Activated naive CD8-positive, alpha-beta T cell treated with anti-CD3 and anti-CD28 coated beads for 36 hours (primary cell): ENCODE results near the gene HDGFL2. TPM values are rescaled to one million over a fixed set of nuclear protein-coding genes. Genes with fewer than 3 reads are reported as not detected.
A peak's percentile ranks its signal among the peaks of the same experiment; 100 is the strongest.

ENCODE experiments used
- DNase-seq: peaks from one replicate; pipeline ENCODE4 v3.0.0; 2021
- H3K27ac Mint-ChIP-seq: one replicate; pipeline ENCODE4 v1.8.0; 2022; ENCODE audit warnings: mild to moderate bottlenecking, moderate library complexity, mixed read lengths
- H3K27me3 Mint-ChIP-seq: one replicate; pipeline ENCODE4 v1.8.0; 2022; ENCODE audit warnings: mild to moderate bottlenecking, mixed read lengths
- H3K36me3 Mint-ChIP-seq: one replicate; pipeline ENCODE4 v1.8.0; 2021; ENCODE audit warnings: mild to moderate bottlenecking, mixed read lengths
- H3K4me1 Mint-ChIP-seq: one replicate; pipeline ENCODE4 v1.8.0; 2021; ENCODE audit warnings: mixed read lengths
- H3K4me3 Mint-ChIP-seq: one replicate; pipeline ENCODE4 v1.8.0; 2022; ENCODE audit warnings: mild to moderate bottlenecking, moderate library complexity, mixed read lengths
- H3K9me3 Mint-ChIP-seq: one replicate; pipeline ENCODE4 v1.8.0; 2022; ENCODE audit warnings: mixed read lengths
- total RNA-seq, 2 experiments: library from RNA; stranded (reverse); gene quantifications; one replicate each; pipeline ENCODE4 v1.2.3, GENCODE V29; 2021

The HDGFL2 gene
- total RNA-seq, 2 experiments from 2014 or later = 45.5 to 47.0 TPM

DNA sequence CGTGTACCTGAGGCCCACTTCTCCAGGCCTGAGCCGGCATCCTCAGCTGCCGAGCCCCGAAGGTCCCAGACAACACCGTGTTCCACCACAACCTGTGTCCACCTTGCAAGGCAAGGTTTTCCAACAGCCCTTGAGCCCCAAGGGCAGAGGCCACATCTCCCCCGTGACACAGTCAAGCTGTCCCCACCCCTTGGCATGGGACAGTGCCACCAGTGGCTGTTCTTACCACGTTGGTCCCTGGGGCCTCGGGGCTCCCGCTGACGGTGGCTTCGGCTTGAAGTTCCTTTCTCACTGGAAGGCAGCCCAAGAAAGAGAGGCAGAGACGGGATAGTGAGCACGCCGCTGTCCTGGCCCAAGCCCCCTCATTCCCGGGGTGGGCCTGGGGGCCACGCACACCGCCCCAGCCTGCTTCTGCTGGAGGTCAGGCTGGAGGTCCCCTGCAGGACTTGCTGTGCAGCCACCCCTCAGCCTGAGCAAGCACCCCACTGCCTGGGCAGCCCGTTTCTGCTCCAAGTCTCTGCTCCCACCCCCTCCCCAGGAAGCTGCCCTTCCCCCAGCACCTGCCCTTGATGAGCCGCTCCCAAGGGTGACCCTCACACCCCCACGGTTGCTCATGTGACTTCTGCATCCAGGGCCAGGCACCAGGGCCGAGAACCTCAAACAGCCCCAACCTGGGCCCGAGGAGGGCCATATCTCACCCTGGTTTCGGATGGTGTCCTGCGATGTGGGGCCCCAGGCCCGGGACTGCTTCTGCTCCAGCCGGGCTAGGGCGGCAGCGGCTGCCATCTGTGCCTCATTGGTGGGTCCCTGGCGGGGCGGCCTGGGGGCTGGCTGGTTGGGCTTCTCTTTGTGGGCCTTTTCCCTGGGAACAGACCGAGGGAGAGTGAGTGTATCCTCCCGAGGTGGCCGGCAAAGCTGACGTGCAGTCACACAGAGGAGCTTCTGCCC is 18.6 kb upstream of the HDGFL2 start:
- H3K36me3 Mint-ChIP-seq = peaks cover 5% of the 10 kb centered on the region
- H3K27ac Mint-ChIP-seq = no peak overlapping the region
- no peaks in the 10 kb centered on the region for H3K9me3 Mint-ChIP-seq
- peaks cover 15% of the 10 kb centered on the region for H3K4me1 Mint-ChIP-seq
- H3K4me3 Mint-ChIP-seq = no peak overlapping the region
- DNase-seq = no peak
- no peaks in the 10 kb centered on the region for H3K27me3 Mint-ChIP-seq

DNA sequence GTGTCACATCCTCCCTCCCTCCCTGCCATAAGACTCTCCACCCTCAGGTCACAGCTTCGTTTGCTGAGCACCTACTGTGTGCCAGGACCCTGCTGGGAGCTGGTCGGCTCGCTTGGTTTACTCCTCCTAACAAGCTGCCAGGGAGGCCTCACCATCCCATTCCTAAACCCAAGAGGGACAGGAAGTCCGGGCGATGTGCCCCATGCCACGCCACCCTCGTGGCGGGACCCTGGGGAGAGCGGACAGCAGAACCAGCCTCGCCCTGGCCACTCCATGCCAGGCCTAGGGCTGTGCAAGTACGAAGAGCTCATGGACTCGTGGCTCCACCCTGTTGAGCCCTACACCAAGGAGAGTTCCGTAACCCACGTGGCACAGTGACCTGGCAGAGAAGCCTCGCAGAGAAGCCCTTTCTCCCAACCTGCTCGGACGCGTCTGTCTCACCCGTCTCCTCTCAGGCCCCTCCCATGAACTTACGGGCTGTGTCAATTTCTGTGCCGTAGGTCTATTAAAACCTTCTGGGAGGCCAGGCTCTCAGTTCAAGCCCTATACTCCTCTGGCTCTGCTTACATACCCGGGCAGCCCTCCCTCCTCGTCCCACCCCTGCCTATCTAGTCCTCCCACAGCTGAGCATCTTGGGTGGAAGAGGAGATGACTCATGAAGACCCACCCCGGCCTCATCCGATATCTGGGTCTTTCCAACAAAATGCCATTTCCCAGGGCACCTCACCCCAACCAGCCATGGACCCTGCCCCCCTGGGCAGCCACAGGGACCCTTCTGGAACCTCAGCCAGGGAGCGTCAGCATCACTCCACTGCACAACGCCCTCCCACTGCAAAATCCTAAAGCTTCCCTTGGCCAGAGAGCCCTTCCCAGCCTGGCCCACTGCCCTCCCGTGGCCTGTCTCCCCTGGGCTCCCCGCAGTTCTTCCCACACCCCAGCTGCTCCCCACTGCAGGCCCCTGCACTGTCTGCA is 17.1 kb upstream of the HDGFL2 start:
- no peaks in the 10 kb centered on the region for H3K9me3 Mint-ChIP-seq
- H3K27ac Mint-ChIP-seq = no peak overlapping the region
- H3K4me3 Mint-ChIP-seq = no peak overlapping the region
- H3K36me3 Mint-ChIP-seq = no peaks in the 10 kb centered on the region
- DNase-seq = no peak
- no peaks in the 10 kb centered on the region for H3K27me3 Mint-ChIP-seq
- peaks cover 13% of the 10 kb centered on the region for H3K4me1 Mint-ChIP-seq

DNA sequence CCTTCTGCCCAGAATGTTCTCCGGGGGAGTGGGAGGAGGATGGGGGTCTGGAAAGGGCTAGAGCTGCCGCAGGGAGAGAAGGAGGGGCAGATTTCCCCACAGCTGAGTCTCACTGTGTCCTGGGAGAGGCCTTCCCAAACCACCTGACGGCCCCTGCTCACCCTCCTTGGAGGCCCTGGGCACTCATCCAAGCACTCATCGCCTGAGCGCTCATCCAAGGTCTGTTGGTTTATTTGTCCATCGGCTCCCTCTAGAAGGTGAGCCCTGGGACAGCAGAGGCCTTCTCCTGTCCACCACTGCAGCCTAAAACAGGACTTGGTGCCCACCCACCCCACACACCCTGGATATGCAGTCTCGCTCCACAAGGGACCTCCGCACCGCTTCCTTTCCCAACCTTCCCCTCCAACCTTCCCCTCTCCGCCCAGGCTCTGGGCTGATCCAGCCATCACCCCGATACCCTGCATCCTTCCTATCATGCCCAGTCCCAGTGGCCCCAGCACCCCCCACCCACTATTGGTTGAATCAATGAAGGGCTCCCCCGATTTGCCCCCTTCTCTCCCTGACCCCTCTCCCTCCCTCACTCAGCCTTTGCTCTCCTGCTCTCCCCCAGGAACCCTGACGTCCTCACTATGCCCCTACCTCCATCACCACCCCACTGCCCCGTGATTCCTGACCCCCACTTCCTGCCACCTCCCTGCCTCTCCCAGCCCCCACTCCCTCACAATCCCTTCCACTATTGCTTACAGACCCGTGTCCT is 16.2 kb upstream of the HDGFL2 start:
- Mint-ChIP-seq H3K36me3 (no peaks in the 10 kb centered on the region), H3K4me3 (peak overlapping the region; percentile 86), H3K9me3 (no peaks in the 10 kb centered on the region), H3K27ac (peak overlapping the region; percentile 84), H3K27me3 (no peaks in the 10 kb centered on the region), H3K4me1 (peaks cover 13% of the 10 kb centered on the region)
- DNase-seq = no peak

DNA sequence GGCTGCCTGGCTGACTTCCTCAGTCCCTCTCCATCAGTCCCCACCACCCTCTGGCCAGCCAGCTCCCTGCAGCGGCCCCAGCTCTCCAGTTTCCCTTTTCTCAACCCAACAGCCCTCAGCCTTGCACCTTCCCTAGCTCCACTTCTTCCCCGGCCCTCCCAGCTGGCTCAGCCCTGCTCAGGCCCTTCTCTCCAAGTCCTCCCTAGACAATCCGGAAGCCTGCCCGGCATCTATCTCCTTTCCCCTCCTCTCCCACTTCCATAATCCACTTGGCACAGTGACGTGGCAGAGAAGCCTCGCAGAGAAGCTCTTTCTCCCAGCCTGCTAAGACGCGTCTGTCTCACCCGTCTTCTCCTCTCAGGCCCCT is 15.6 kb upstream of the HDGFL2 start:
- Mint-ChIP-seq H3K27me3 (no peaks in the 10 kb centered on the region), H3K27ac (peak overlapping the region; percentile 84), H3K4me3 (peak overlapping the region; percentile 86), H3K9me3 (no peaks in the 10 kb centered on the region), H3K4me1 (peaks cover 13% of the 10 kb centered on the region), H3K36me3 (no peaks in the 10 kb centered on the region)
- DNase-seq = no peak

DNA sequence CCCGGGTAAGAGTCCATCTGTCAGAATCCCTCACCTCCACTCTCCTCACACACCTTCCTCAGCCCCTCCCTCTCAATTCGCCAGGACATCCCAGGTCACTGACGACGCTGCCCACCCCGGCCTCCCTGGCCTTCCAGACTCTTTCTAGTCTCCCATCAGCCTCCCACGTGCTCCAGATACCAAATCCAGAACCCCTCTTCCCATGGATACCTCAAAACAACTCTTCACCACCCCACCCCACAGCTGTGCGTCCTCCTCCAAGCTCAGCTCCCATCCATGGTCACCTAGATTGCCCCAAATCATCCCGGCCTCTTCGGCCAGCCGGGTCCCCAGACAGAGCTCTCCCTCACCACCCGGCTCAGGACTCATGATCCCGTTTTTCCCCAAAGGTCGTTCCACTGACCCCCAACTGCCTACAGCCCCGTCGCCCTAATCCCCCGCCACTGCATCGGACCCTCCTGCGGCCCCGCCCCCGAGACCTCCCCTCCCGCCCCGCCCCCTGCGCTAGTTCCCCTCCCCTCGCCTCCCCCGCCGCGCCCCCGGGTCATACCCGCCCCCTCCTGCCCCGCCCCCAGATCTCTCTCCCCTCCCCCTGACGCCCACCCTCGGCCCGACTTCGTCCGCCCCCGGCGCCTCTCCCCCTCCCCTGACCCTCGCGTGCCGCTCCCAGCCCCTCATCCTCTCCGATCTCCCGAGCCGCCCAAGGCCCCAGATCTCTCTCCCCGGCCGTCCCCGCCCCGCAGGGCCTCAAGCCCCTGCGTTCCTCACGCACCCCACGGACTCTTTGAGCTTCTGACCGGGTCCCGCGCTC is 15.0 kb upstream of the HDGFL2 start:
- H3K4me1 Mint-ChIP-seq = peaks cover 13% of the 10 kb centered on the region
- no peaks in the 10 kb centered on the region for H3K27me3 Mint-ChIP-seq
- peak overlapping the region; percentile 84 for H3K27ac Mint-ChIP-seq
- H3K36me3 Mint-ChIP-seq = no peaks in the 10 kb centered on the region
- H3K9me3 Mint-ChIP-seq = no peaks in the 10 kb centered on the region
- peak; percentile 36 for DNase-seq
- peak overlapping the region; percentile 86 for H3K4me3 Mint-ChIP-seq

DNA sequence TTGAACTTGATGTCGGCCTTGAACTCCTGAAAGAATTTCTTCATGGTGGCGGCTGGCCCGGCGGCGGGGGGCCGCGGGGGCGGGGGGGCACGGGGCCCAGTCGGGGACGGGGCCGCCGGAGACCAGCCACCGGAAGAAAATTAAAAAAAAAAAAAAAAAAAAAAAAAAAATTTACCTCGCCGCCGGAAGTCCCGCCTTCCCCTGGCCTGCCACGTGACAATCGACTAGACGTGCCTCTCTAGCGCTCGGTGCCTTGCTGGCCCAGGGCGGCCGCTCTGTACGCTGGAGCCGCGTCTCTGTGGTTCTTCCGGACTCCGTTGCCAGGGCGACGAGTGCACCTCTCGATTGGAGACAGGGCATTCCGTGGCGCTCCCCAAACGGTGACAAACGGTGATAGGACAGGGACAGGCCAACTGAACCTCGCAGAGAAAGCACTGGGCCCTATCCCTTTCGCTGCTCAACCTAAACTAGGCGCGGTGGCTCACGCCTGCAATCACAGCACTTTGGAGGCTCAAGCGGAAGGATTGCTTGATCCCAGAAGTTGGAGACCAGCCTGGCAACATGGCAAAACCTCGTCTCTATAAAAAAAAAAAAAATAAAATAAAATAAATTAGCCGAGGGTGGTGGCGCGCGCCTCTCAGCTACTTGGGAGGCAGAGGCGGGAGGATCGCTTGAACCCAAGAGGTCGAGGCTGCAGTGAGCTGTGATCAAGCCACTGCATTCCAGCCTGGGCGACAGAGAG is 14.3 kb upstream of the HDGFL2 start, which contains the start of gene UBXN6:
UBXN6 (minus strand) TSS at position 141 of the 742 bp plus-strand sequence; CDS start at position 44, 97 bp downstream.
- H3K27ac Mint-ChIP-seq = peak within 1 kb of the TSS; percentile 85
- no peaks in the 10 kb centered on the region for H3K27me3 Mint-ChIP-seq
- no peaks in the 10 kb centered on the region for H3K9me3 Mint-ChIP-seq
- peak; percentile 98 for DNase-seq
- peaks cover 13% of the 10 kb centered on the region for H3K4me1 Mint-ChIP-seq
- peak within 1 kb of the TSS; percentile 86 for H3K4me3 Mint-ChIP-seq
- no peaks in the 10 kb centered on the region for H3K36me3 Mint-ChIP-seq

DNA sequence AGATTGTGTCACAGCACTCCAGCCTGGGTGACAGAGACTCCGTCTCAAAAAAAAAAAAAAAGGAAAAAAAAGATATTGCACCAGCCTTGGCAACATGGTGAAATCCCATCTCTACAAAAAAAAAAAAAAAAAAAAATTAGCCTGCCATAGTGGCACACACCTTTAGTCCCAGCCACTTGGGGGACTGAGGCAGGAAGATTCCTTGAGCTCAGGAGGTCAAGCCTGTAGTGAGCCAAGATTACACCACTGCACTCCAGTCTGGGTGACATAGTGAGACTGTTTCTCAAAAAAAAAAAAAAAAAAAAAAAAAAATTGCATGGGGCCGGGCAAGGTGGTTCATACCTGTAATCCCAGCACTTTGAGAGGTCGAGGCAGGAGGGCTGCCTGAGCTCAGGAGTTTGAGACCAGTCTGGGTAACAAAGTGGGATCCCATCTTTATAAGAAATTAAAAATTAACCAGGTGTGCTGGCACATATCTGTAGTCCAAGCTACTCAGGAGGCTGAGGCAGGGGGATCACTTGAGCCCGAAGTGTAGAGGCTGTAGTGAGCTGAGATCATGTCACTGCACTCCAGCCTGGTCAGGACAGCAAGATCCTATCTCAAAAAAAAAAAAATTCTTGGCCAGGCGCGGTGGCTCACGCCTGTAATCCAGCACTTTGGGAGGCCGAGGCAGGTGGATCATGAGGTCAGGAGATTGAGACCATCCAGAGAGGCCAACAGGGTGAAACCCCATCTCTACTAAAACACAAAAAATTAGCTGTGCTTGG is 7.1 kb upstream of the HDGFL2 start:
- Mint-ChIP-seq H3K27me3 (no peaks in the 10 kb centered on the region), H3K9me3 (no peaks in the 10 kb centered on the region), H3K27ac (peak overlapping the region; percentile 38), H3K4me3 (no peak overlapping the region), H3K4me1 (no peaks in the 10 kb centered on the region), H3K36me3 (no peaks in the 10 kb centered on the region)
- DNase-seq = no peak

DNA sequence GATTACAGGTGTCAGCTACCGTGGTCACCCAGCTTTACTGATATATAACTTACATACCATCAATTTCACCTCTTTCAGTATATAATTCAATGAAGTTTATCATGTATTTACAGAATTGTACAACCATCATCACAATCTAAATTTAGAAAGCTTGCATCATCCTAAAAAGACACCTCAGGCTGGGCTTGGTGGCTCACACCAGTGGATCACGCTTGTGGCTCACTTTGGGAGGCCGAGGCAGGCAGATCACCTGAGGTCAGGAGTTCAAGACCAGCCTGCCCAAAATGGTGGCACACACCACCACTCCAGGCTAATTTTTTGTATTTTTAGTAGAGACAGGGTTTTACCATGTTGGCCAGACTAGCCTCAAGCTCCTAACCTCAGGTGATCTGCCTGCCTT is 4.3 kb upstream of the HDGFL2 start:
- Mint-ChIP-seq H3K4me3 (no peak overlapping the region), H3K9me3 (no peaks in the 10 kb centered on the region), H3K4me1 (peaks cover 4% of the 10 kb centered on the region), H3K27ac (no peak overlapping the region), H3K36me3 (no peaks in the 10 kb centered on the region), H3K27me3 (no peaks in the 10 kb centered on the region)
- DNase-seq = no peak

DNA sequence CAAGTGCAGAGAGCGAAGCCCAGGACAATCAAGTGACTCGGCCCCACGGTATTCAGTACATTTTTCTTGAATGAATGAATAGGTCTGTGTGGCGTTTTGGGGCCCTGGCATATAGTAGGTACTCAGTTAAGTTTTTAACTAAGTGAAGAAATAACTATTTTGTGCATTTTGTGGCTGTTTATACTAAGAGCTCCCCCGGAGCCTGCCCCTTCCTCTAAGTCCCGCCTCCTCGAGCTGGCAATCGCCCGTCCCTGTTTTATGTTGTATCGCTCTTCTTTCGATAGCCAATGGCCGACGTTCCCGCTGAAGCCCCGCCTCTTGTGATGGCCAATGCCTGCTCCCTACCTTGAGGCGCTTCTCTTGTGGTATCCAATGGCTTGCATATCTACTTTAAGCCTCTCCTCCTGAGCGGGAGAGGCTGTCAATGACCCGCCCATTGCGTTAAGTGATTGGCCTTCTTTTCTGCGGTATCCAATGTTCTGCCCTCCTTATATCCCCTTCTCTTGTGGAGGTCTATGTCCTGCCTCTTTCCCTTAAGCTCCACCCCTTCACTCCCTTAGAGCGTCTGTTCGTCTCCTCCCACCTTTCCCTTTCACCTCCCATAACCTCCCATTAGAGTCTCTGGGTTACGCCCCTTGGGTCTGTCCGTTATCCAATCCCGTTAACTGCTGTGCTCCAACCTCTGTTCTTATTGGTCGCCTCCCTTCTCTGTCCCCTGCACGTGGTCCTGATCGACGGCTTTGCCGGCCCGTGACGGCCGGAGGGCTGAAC is 509 bp upstream of the HDGFL2 start:
- Mint-ChIP-seq H3K27ac (no peak overlapping the region), H3K27me3 (no peaks in the 10 kb centered on the region), H3K36me3 (peaks cover 3% of the 10 kb centered on the region), H3K4me3 (no peak overlapping the region), H3K4me1 (peaks cover 21% of the 10 kb centered on the region), H3K9me3 (no peaks in the 10 kb centered on the region)
- peak; percentile 98 for DNase-seq

DNA sequence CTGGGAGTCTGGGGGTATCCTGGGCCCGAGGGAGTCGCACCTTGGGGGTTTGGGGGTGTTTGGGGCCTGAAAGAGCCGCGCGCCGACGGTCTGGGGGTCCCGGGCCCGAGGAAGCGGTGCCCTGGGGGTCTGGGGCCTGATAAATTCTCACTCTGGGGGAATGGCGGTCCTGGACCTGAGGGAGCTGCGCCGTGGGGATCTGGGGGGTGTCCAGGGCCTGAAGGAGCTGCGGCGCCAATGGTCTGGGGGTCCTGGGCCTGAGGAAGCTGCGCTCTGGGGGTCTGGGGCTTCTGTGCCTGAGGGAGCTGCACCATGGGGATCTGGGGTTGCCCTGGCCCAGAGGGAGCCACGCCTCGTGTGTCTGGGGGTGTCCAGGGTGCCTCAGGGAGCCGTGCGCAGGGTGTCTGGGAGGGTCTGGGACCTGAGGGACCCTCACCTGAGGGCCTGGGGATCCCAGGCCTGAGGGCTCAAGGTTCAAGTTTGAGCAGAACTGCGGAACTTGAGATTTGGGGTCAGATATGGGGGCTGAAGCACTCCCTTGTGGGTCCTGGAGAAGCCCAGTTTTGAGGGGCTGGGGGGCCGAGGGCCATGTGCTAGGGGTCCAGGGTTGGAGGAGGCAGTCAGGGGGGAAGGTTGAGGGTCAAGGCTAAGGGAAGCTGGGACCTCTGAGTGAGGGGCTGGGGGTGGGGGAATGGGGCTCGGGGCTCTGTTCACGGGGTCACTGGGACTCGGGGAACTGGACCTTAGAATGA is 1.1 kb downstream of the HDGFL2 start:
- Mint-ChIP-seq H3K36me3 (peaks cover 3% of the 10 kb centered on the region), H3K4me3 (peak overlapping the region; percentile 85), H3K4me1 (peaks cover 21% of the 10 kb centered on the region), H3K27me3 (no peaks in the 10 kb centered on the region), H3K9me3 (no peaks in the 10 kb centered on the region), H3K27ac (peak overlapping the region; percentile 63)
- no peak for DNase-seq

DNA sequence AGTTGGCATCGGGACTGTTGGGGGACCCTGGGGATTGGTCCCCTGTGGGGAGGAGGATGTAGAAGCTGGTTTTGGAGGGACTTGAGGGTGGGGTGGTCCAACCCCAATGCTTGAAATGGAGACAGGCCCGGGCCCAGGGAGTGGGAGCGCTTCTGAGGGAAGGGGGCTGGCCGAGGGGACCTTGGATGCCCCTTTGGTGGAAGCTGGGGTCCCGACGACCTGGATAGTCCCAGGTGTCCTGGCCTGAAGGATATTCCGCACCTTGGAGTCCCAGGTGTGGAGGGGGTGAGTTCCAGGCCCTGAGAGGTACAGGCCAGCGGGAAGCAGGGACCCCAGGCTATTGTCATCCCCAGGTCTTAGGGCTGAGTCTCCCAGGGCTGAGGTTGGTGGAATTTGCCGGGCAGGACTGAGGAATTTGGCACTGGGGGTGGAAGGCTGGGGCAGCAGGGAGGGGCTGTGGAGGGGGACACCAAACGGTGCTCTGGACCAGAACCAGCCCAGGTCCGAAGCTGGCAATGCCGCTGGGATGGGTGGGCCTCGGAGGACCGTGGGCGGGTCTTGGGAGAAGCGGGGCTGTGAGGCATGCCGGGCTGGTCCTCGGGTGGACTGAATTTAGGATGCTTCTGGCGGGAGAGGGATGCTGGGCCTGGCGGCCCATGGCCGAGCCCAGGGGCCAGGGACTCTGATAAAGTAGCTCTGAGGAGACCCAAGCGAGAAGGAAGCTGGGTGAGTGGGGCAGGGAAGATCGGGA is 1.8 kb downstream of the HDGFL2 start:
- no peak for DNase-seq
- no peaks in the 10 kb centered on the region for H3K27me3 Mint-ChIP-seq
- peaks cover 3% of the 10 kb centered on the region for H3K36me3 Mint-ChIP-seq
- peaks cover 21% of the 10 kb centered on the region for H3K4me1 Mint-ChIP-seq
- H3K27ac Mint-ChIP-seq = no peak overlapping the region
- peak overlapping the region; percentile 85 for H3K4me3 Mint-ChIP-seq
- H3K9me3 Mint-ChIP-seq = no peaks in the 10 kb centered on the region
